B cell (primary cell): ENCODE results near the gene RNASET2. TPM values are rescaled to one million over a fixed set of nuclear protein-coding genes. Genes with fewer than 3 reads are reported as not detected.

ENCODE experiments used
- ATAC-seq: fragments of 200-7000 bp; cut with Tn5 transposase; one replicate; pipeline ENCODE4 v1.10.0; 2021; ENCODE audit warnings: low read depth, mild to moderate bottlenecking, moderate number of reproducible peaks, moderate library complexity
- CTCF ChIA-PET: fragments of 350-600 bp; sonication (Branson Sonifier 250); formaldehyde crosslinking; loops from one replicate; lab custom pipeline; 2021; ENCODE audit warnings: antibody characterized with exemption, inconsistent platforms; lab: Charles Lee
- POLR2A ChIA-PET: fragments of 350-600 bp; sonication (Branson Sonifier 250); formaldehyde crosslinking; loops from one replicate; lab custom pipeline; 2021; ENCODE audit warnings: antibody characterized with exemption; lab: Charles Lee
- DNase-seq: peaks from one replicate; pipeline ENCODE4 v3.0.0; 2013
- H2AFZ ChIP-seq: 2 replicates; pipeline ENCODE4 v1.6.1; 2012; ENCODE audit warnings: mild to moderate bottlenecking, low read depth, low read length; ENCODE audit not compliant: insufficient read depth, poor library complexity, severe bottlenecking
- H3K27ac ChIP-seq, 2 donors: 1 replicate in 1 of 2; 2 replicates in 1 of 2; pipeline ENCODE4 v1.5.1; 2012 to 2013; ENCODE audit warnings: low read length in 2 of 2, mild to moderate bottlenecking in 2 of 2, moderate library complexity in 1 of 2
- H3K27me3 ChIP-seq, 4 experiments: fragments of 200-600 bp in 1 of 4; sonication (generic) in 1 of 4; replicated peaks in 1 of 4; 1 replicate in 2 of 4; 2 replicates in 2 of 4; pipeline versions ENCODE4 v1.6.1 to v1.7.0; 2013 to 2016; ENCODE audit warnings: low read length in 3 of 4, mild to moderate bottlenecking in 2 of 4, mixed read lengths in 1 of 4, moderate library complexity in 1 of 4; ENCODE audit not compliant: insufficient read depth in 4 of 4, control insufficient read depth in 3 of 4; ENCODE audit errors: control extremely low read depth in 1 of 4
- H3K36me3 ChIP-seq, 2 experiments: replicated peaks in 1 of 2; 1 replicate in 1 of 2; 2 replicates in 1 of 2; pipeline versions ENCODE4 v1.6.1 to v1.7.1; 2013; ENCODE audit warnings: low read length in 1 of 2; ENCODE audit not compliant: insufficient read depth in 2 of 2, control insufficient read depth in 1 of 2; ENCODE audit errors: control extremely low read depth in 1 of 2, extremely low read depth in 1 of 2
- H3K4me1 ChIP-seq, 2 donors: fragments of 200-600 bp in 1 of 2; sonication (generic) in 1 of 2; 1 replicate in 1 of 2; 2 replicates in 1 of 2; pipeline versions ENCODE4 v1.5.1 to v1.6.1; 2013 to 2017; ENCODE audit warnings: low read length in 2 of 2; ENCODE audit not compliant: control insufficient read depth in 2 of 2, insufficient read depth in 2 of 2
- H3K4me2 ChIP-seq: replicated peaks from 2 replicates; pipeline ENCODE3; 2012; ENCODE audit warnings: mild to moderate bottlenecking, low read depth, low read length; ENCODE audit not compliant: poor library complexity, severe bottlenecking
- H3K4me3 ChIP-seq, 5 experiments: fragments of 200-600 bp in 1 of 5; sonication (generic) in 1 of 5; 1 replicate in 3 of 5; 2 replicates in 2 of 5; pipeline versions ENCODE4 v1.5.1 to v1.7.0; 2011 to 2016; ENCODE audit warnings: low read length in 4 of 5, mild to moderate bottlenecking in 4 of 5, low read depth in 2 of 5, control low read depth in 1 of 5, moderate library complexity in 1 of 5; ENCODE audit not compliant: insufficient read depth in 1 of 5; ENCODE audit errors: control extremely low read depth in 1 of 5, extremely low read depth in 1 of 5
- H3K79me2 ChIP-seq: fragments of 200-600 bp; sonication (generic); one replicate; pipeline ENCODE4 v1.6.0; 2016; ENCODE audit warnings: low read length; ENCODE audit not compliant: control insufficient read depth, insufficient read depth
- H3K9ac ChIP-seq: fragments of 200-600 bp; sonication (generic); 2 replicates; pipeline ENCODE4 v1.6.1; 2017; ENCODE audit warnings: mild to moderate bottlenecking, low read length, moderate library complexity
- H3K9me3 ChIP-seq, 3 donors: one replicate each; pipeline versions ENCODE4 v1.6.1 to v1.7.1; 2013; ENCODE audit warnings: low read length in 2 of 3; ENCODE audit not compliant: control insufficient read depth in 2 of 3, insufficient read depth in 1 of 3; ENCODE audit errors: control extremely low read depth in 1 of 3
- H4K20me1 ChIP-seq: 2 replicates; pipeline ENCODE4 v1.6.0; 2012; ENCODE audit warnings: mild to moderate bottlenecking, low read length; ENCODE audit not compliant: insufficient read depth, control insufficient read depth, poor library complexity, severe bottlenecking
- H3K27ac Mint-ChIP-seq: one replicate; pipeline ENCODE4 v1.8.0; 2021; ENCODE audit warnings: mixed read lengths
- H3K27me3 Mint-ChIP-seq: one replicate; pipeline ENCODE4 v1.8.0; 2021; ENCODE audit warnings: mixed read lengths
- H3K4me1 Mint-ChIP-seq: one replicate; pipeline ENCODE4 v1.8.0; 2021; ENCODE audit warnings: mixed read lengths
- H3K4me3 Mint-ChIP-seq: one replicate; pipeline ENCODE4 v1.8.0; 2021; ENCODE audit warnings: mixed read lengths
- H3K9me3 Mint-ChIP-seq: one replicate; pipeline ENCODE4 v1.8.0; 2022; ENCODE audit warnings: mixed read lengths; ENCODE audit not compliant: insufficient read depth
- EZH2 ChIP-seq: IDR thresholded peaks from 2 replicates; pipeline ENCODE4 v1.6.1; 2012; ENCODE audit warnings: borderline replicate concordance, low read depth, mild to moderate bottlenecking, moderate library complexity, low read length; ENCODE audit not compliant: insufficient read depth, poor library complexity, severe bottlenecking
- WGBS: methylation state at CpG from one replicate; pipeline ENCODE4 v1.1.5; 2013; ENCODE audit warnings: missing lambda C conversion rate; ENCODE audit not compliant: insufficient coverage; 5-methylcytosine and 5-hydroxymethylcytosine counted together
- intact Hi-C: fragments of 100-400 bp; cut with micrococcal nuclease; formaldehyde crosslinking; loops from one replicate; pipeline ENCODE4 v1.10.0; 2022
- polyA plus RNA-seq: library from polyadenylated mRNA; depleted of rRNA; stranded (reverse); fragments of >200 nt; gene quantifications from 2 replicates; pipeline ENCODE4 v1.2.3, GENCODE V29; 2012
- total RNA-seq, 2 donors: library from RNA; stranded (reverse); fragments of 120-200 nt in 1 of 2; gene quantifications; 1 replicate in 1 of 2; 2 replicates in 1 of 2; pipeline versions ENCODE4 v1.2.3 to v1.2.4, GENCODE V29; 2013 to 2022
- TF ChIP-seq, protein P1 (sequence below): fragments of 200-600 bp; IDR thresholded peaks from one replicate; pipeline ENCODE4 v1.8.0; 2022; ENCODE audit warnings: antibody characterized with exemption, mild to moderate bottlenecking

The RNASET2 gene
- total and polyA plus RNA-seq, 2 donors (not counting 1 experiment from before 2014, with no cell fraction given), result 293 to 330 TPM

- DNase-seq, result no peak
Measured at GRCh38 chr6:166969390-166970002, 13.1 kb upstream of the RNASET2 start.

GRCh38 chr6:166966268-166966667 is 9.9 kb upstream of the RNASET2 start:
- CTCF ChIA-PET, result interaction anchor here (6.8 kb wide), 1 partner anchor 23 kb away, joined by 35 read pairs; no protein-coding TSS in a partner anchor
- Mint-ChIP-seq H3K27ac (no peak overlapping the region), H3K4me1 (peaks cover 27% of the 10 kb centered on the region), H3K4me3 (no peak overlapping the region), H3K27me3 (no peaks in the 10 kb centered on the region), H3K9me3 (no peaks in the 10 kb centered on the region)
- H4K20me1 ChIP-seq, result no peaks in the 10 kb centered on the region
- intact Hi-C loops, result no loop called here
- H3K4me3 ChIP-seq, result no peak overlapping the region
- peaks cover 0 to 4% (median 0%) of the 10 kb centered on the region in 3 donors for H3K9me3 ChIP-seq
- peaks cover 15 to 20% of the 10 kb centered on the region in 2 donors for H3K4me1 ChIP-seq
- DNase-seq (no peak), ATAC-seq (no peak)
- no peaks in the 10 kb centered on the region for H3K36me3 ChIP-seq
- POLR2A ChIA-PET, result no interaction called here
- no peaks in the 10 kb centered on the region for H3K27me3 ChIP-seq
- 100% methylated on average over 2 of the region's 2 CpGs for WGBS
- no peak overlapping the region for H3K9ac ChIP-seq
- TF ChIP-seq, protein P1, sequence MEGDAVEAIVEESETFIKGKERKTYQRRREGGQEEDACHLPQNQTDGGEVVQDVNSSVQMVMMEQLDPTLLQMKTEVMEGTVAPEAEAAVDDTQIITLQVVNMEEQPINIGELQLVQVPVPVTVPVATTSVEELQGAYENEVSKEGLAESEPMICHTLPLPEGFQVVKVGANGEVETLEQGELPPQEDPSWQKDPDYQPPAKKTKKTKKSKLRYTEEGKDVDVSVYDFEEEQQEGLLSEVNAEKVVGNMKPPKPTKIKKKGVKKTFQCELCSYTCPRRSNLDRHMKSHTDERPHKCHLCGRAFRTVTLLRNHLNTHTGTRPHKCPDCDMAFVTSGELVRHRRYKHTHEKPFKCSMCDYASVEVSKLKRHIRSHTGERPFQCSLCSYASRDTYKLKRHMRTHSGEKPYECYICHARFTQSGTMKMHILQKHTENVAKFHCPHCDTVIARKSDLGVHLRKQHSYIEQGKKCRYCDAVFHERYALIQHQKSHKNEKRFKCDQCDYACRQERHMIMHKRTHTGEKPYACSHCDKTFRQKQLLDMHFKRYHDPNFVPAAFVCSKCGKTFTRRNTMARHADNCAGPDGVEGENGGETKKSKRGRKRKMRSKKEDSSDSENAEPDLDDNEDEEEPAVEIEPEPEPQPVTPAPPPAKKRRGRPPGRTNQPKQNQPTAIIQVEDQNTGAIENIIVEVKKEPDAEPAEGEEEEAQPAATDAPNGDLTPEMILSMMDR, result no peak
- TF ChIP-seq EZH2, result no peak
- H3K79me2 ChIP-seq, result no peaks in the 10 kb centered on the region
- H3K4me2 ChIP-seq, result no peak overlapping the region
- H3K27ac ChIP-seq, result no peak overlapping the region
- no peak overlapping the region for H2AFZ ChIP-seq

More at GRCh38 chr6:166969390-166970002, 13.1 kb upstream of the RNASET2 start:
- Histone ChIP-seq H3K4me3 (no peak overlapping the region), H3K9ac (no peak overlapping the region), H3K4me2 (peak overlapping the region; percentile 40), H3K27ac (peak overlapping the region in 1 of 2 donors; percentile 3), H3K79me2 (no peaks in the 10 kb centered on the region), H3K27me3 (no peaks in the 10 kb centered on the region), H3K9me3 (peaks cover 0 to 1% (median 0%) of the 10 kb centered on the region in 3 donors), H3K4me1 (peaks cover 15 to 17% of the 10 kb centered on the region in 2 donors), H4K20me1 (no peaks in the 10 kb centered on the region), H2AFZ (peak overlapping the region; percentile 25), H3K36me3 (no peaks in the 10 kb centered on the region)
- Mint-ChIP-seq H3K9me3 (no peaks in the 10 kb centered on the region), H3K4me3 (peak overlapping the region; percentile 12), H3K27ac (peak overlapping the region; percentile 62), H3K27me3 (no peaks in the 10 kb centered on the region), H3K4me1 (peaks cover 21% of the 10 kb centered on the region)
- intact Hi-C loops, result no loop called here
- TF ChIP-seq, protein P1, result no peak
- WGBS, result 35% methylated on average over 6 of the region's 8 CpGs
- ChIA-PET POLR2A (interaction anchor here (0.5 kb wide), 1 partner anchor 10 kb away, joined by 3 read pairs; no protein-coding TSS in a partner anchor), CTCF (interaction anchor here (1.0 to 6.8 kb wide), 2 partner anchors 12 to 20 kb away, joined by 3 to 35 read pairs; no protein-coding TSS in a partner anchor)
- no peak for ATAC-seq
